GM12878 (cell line): ENCODE measurements around the gene KRAS. TPM values are rescaled to one million over a fixed set of nuclear protein-coding genes. Genes with fewer than 3 reads are reported as not detected.

Source experiments
- ATAC-seq: fragments of 200-7000 bp; cut with Tn5 transposase; 3 replicates; pipeline ENCODE4 v1.9.1; 2020; ENCODE audit warnings: mild to moderate bottlenecking, moderate library complexity
- BruUV-seq: library from RNA; stranded (reverse); fragments of 400-500 nt; replicated peaks from 2 replicates; lab custom pipeline; 2021; lab: Mats Ljungman, UMichigan
- CTCF ChIA-PET: fragments of 300-600 bp; sonication (Branson Sonifier 250); formaldehyde crosslinking; extraction: SDS; loops from one replicate; lab custom pipeline; 2021; ENCODE audit warnings: inconsistent platforms; lab: Yijun Ruan, JAX
- POLR2A ChIA-PET: fragments of 350-600 bp; formaldehyde crosslinking; extraction: SDS; loops from one replicate; lab custom pipeline; 2021; ENCODE audit warnings: inconsistent platforms; lab: Charles Lee
- RAD21 ChIA-PET: fragments of 300-600 bp; sonication (Branson Sonifier 250); formaldehyde crosslinking; loops from one replicate; lab custom pipeline; 2023; ENCODE audit warnings: antibody characterized with exemption; ENCODE audit not compliant: unreplicated experiment; lab: Charles Lee
- SMC1A ChIA-PET: fragments of 300-600 bp; sonication (Branson Sonifier 250); formaldehyde crosslinking; loops from one replicate; lab custom pipeline; 2023; ENCODE audit not compliant: unreplicated experiment, uncharacterized antibody; lab: Charles Lee
- DNase-seq: peaks from one replicate; pipeline ENCODE4 v3.0.0-alpha.2; 2011; ENCODE audit warnings: low read depth, low spot score
- FAIRE-seq: peaks from 3 replicates; lab custom pipeline; 2011; peaks lifted over from hg19 to GRCh38; lab: Jason Lieb, UNC
- H2AFZ ChIP-seq: 2 replicates; pipeline ENCODE4 v1.6.0; 2011; ENCODE audit warnings: low read depth, low read length, control low read depth; ENCODE audit not compliant: control insufficient read depth
- H3K27ac ChIP-seq: 2 replicates; pipeline ENCODE4 v1.5.1; 2011; ENCODE audit warnings: control low read depth; ENCODE audit not compliant: control insufficient read depth, insufficient read depth
- H3K27me3 ChIP-seq, 2 experiments: replicated peaks in 1 of 2; 2 replicates each; pipeline versions ENCODE4 v1.6.0 to v1.6.1; 2011; ENCODE audit warnings: low read length in 1 of 2; ENCODE audit not compliant: control insufficient read depth in 2 of 2, insufficient read depth in 2 of 2
- H3K36me3 ChIP-seq, 2 experiments: 2 replicates each; pipeline ENCODE4 v1.5.1; 2011; ENCODE audit warnings: low read length in 1 of 2; ENCODE audit not compliant: control insufficient read depth in 2 of 2, insufficient read depth in 2 of 2
- H3K4me1 ChIP-seq: 2 replicates; pipeline ENCODE4 v1.6.1; 2011; ENCODE audit warnings: mild to moderate bottlenecking, low read length, moderate library complexity, mixed read lengths; ENCODE audit not compliant: control insufficient read depth, insufficient read depth
- H3K4me2 ChIP-seq: 2 replicates; pipeline ENCODE4 v1.6.0; 2011; ENCODE audit warnings: control low read depth; ENCODE audit not compliant: control insufficient read depth, insufficient read depth
- H3K4me3 ChIP-seq: fragments of 200-600 bp; sonication (generic); 2 replicates; pipeline ENCODE4 v1.5.1; 2016
- H3K79me2 ChIP-seq: 2 replicates; pipeline ENCODE4 v1.6.0; 2011; ENCODE audit warnings: low read length; ENCODE audit not compliant: control insufficient read depth, insufficient read depth
- H3K9ac ChIP-seq: 2 replicates; pipeline ENCODE4 v1.8.0; 2011; ENCODE audit warnings: low read length, control low read depth, mixed read lengths; ENCODE audit not compliant: control insufficient read depth, insufficient read depth
- H3K9me3 ChIP-seq: replicated peaks from 3 replicates; pipeline ENCODE4 v1.5.1; 2011; ENCODE audit warnings: mild to moderate bottlenecking, low read length; ENCODE audit not compliant: control insufficient read depth, insufficient read depth
- H4K20me1 ChIP-seq: 2 replicates; pipeline ENCODE4 v1.6.0; 2011; ENCODE audit not compliant: control insufficient read depth, insufficient read depth
- CHD4 ChIP-seq: fragments of 200-600 bp; sonication (generic); IDR thresholded peaks from 2 replicates; pipeline ENCODE4 v1.6.1; 2016; ENCODE audit warnings: mild to moderate bottlenecking
- CTCF ChIP-seq, 3 experiments: IDR thresholded peaks in 2 of 3; conservative IDR thresholded peaks in 1 of 3; 2 replicates each; pipeline ENCODE4 v1.5.1; 2011; ENCODE audit warnings: low read depth in 3 of 3, low read length in 3 of 3, mild to moderate bottlenecking in 3 of 3, control low read depth in 2 of 3, moderate library complexity in 2 of 3, inconsistent platforms in 1 of 3, mixed read lengths in 1 of 3; ENCODE audit not compliant: control insufficient read depth in 2 of 3, insufficient read depth in 1 of 3; ENCODE audit errors: extremely low read depth in 1 of 3
- DPF2 ChIP-seq: fragments of 450-650 bp; IDR thresholded peaks from 2 replicates; pipeline ENCODE4 v1.6.1; 2017; ENCODE audit warnings: mild to moderate bottlenecking
- E4F1 ChIP-seq: fragments of 450-650 bp; IDR thresholded peaks from 2 replicates; pipeline ENCODE4 v1.6.1; 2018; ENCODE audit warnings: borderline replicate concordance, mild to moderate bottlenecking; ENCODE audit not compliant: partially characterized antibody
- IKZF2 ChIP-seq, 2 experiments: fragments of 450-650 bp; IDR thresholded peaks; 2 replicates each; pipeline ENCODE4 v1.6.1; 2017; ENCODE audit warnings: mild to moderate bottlenecking in 2 of 2, moderate library complexity in 2 of 2
- NFIC ChIP-seq: IDR thresholded peaks from 2 replicates; pipeline ENCODE4 v1.6.1; 2012; ENCODE audit warnings: low read depth, mild to moderate bottlenecking, inconsistent platforms, low read length, moderate library complexity
- PKNOX1 ChIP-seq: fragments of 450-650 bp; IDR thresholded peaks from 2 replicates; pipeline ENCODE4 v1.6.1; 2016; ENCODE audit warnings: mild to moderate bottlenecking
- POU2F2 ChIP-seq: IDR thresholded peaks from 3 replicates; pipeline ENCODE4 v1.6.1; 2011; ENCODE audit warnings: low read depth, mild to moderate bottlenecking, low read length, borderline replicate concordance
- RELB ChIP-seq: fragments of 450-650 bp; IDR thresholded peaks from 2 replicates; pipeline ENCODE4 v1.6.1; 2017; ENCODE audit warnings: low read depth, mild to moderate bottlenecking, moderate library complexity
- TCF12 ChIP-seq: IDR thresholded peaks from 2 replicates; pipeline ENCODE4 v1.6.1; 2011; ENCODE audit warnings: low read depth, mild to moderate bottlenecking, low read length
- YY1 ChIP-seq: IDR thresholded peaks from 2 replicates; pipeline ENCODE4 v1.6.1; 2011; ENCODE audit warnings: low read depth, mild to moderate bottlenecking, low read length
- ZSCAN29 ChIP-seq: fragments of 450-650 bp; IDR thresholded peaks from 2 replicates; pipeline ENCODE4 v1.6.1; 2017; ENCODE audit warnings: mild to moderate bottlenecking, moderate library complexity
- WGBS: methylation state at CpG from one replicate; pipeline ENCODE4 v1.1.6; 2016; ENCODE audit warnings: low lambda C conversion rate; ENCODE audit not compliant: insufficient replicate concordance, insufficient coverage; ENCODE audit errors: missing lambda C conversion rate; 5-methylcytosine and 5-hydroxymethylcytosine counted together
- in situ Hi-C: fragments of 300-500 bp; cut with MboI; formaldehyde crosslinking; loops from 9 replicates; pipeline ENCODE4 v1.14.3; 2018; ENCODE audit warnings: mixed read lengths
- intact Hi-C: fragments of 100-400 bp; cut with micrococcal nuclease; formaldehyde crosslinking; loops from one replicate; pipeline ENCODE4 v1.14.2; 2022; ENCODE audit not compliant: unreplicated experiment
- polyA plus RNA-seq, 11 experiments: library from polyadenylated mRNA; depleted of rRNA in 4 of 11; unstranded in 6 of 11; stranded (reverse) in 5 of 11; fragments of >200 nt; fragmentation: Nextera tagmentation in 4 of 11; fragmentation: Illumina TruSeq in 1 of 11; extraction: Ambion mirVana in 4 of 11; extraction: Trizol in 1 of 11; gene quantifications; 1 replicate in 1 of 11; 2 replicates in 10 of 11; pipeline versions ENCODE4 v1.2.1 to v1.2.3, GENCODE V29; 2011 to 2016; ENCODE audit warnings: inconsistent platforms in 2 of 11, missing spikeins in 2 of 11, low read depth in 1 of 11
- total RNA-seq, 4 experiments: library from RNA; depleted of rRNA in 3 of 4; stranded (reverse); fragments of >200 nt in 3 of 4; fragmentation: Illumina TruSeq in 1 of 4; extraction: Trizol in 1 of 4; gene quantifications; 2 replicates each; pipeline versions ENCODE4 v1.2.1 to v1.2.3, GENCODE V29; 2013 to 2021

KRAS gene
- total and polyA plus RNA-seq, 10 of the 15 experiments (the other 5 are each of a cell fraction or from before 2014, with no cell fraction given): 3.1 to 23.8 (median 8.0) TPM

- no peak overlapping the region for H3K27ac ChIP-seq
- ChIA-PET POLR2A (interaction anchor here (0.5 kb wide), 1 partner anchor 30 kb away, joined by 4 read pairs; no protein-coding TSS in a partner anchor), CTCF (interaction anchor here (1.0 to 1.8 kb wide), 4 partner anchors 8 to 13 kb away, joined by 3 to 5 read pairs (median 4); no protein-coding TSS in a partner anchor), SMC1A (interaction anchor here (0.6 to 2.9 kb wide), 4 partner anchors 16 to 165 kb away, joined by 3 to 12 read pairs (median 4); no protein-coding TSS in a partner anchor), RAD21 (interaction anchor here (1.2 kb wide), 1 partner anchor 70 kb away, joined by 4 read pairs; no protein-coding TSS in a partner anchor)
- no peaks in the 10 kb centered on the region for H3K36me3 ChIP-seq
- no peak for DNase-seq
- ATAC-seq: no peak
- peaks cover 10% of the 10 kb centered on the region for H3K4me1 ChIP-seq
- H3K79me2 ChIP-seq: peaks cover 10% of the 10 kb centered on the region
- H3K9me3 ChIP-seq: no peaks in the 10 kb centered on the region
- no peaks in the 10 kb centered on the region for H3K27me3 ChIP-seq
- no peak for FAIRE-seq
- intact Hi-C loops (no loop called here), in situ Hi-C loops (no loop called here)
- H4K20me1 ChIP-seq: no peaks in the 10 kb centered on the region
- H3K9ac ChIP-seq: no peak overlapping the region
- H3K4me2 ChIP-seq: no peak overlapping the region
- BruUV-seq: no TSS peak
- H3K4me3 ChIP-seq: no peak overlapping the region
- 64% methylated on average over 4 of the region's 4 CpGs for WGBS
- no peak overlapping the region for H2AFZ ChIP-seq
- TF ChIP-seq NFIC (no peak), YY1 (no peak), POU2F2 (no peak), CTCF (IDR thresholded peaks at IDR 0.05 in 2 of 3, conservative IDR thresholded peaks at IDR 0.05 in 1 of 3; ENCODE audit: control insufficient read depth in 2 of 3, extremely low read depth in 1 of 3, insufficient read depth in 1 of 3, low read depth in 3 of 3, low read length in 3 of 3) (no peak), ZSCAN29 (no peak), PKNOX1 (no peak), RELB (no peak), DPF2 (no peak), IKZF2 (IDR thresholded peaks at IDR 0.05) (no peak), E4F1 (no peak), CHD4 (no peak), TCF12 (no peak)
Measured at GRCh38 chr12:25254271-25254880, 3.6 kb upstream of the KRAS start.
